ENCODE data around the gene STAG1. TPM values are rescaled to one million over a fixed set of nuclear protein-coding genes. Genes with fewer than 3 reads are reported as not detected.
A peak's percentile ranks its signal among the peaks of the same experiment; 100 is the strongest.

The STAG1 gene
- total RNA-seq, 2 donors from 2014 or later, result 26.8 to 29.8 TPM

DNA sequence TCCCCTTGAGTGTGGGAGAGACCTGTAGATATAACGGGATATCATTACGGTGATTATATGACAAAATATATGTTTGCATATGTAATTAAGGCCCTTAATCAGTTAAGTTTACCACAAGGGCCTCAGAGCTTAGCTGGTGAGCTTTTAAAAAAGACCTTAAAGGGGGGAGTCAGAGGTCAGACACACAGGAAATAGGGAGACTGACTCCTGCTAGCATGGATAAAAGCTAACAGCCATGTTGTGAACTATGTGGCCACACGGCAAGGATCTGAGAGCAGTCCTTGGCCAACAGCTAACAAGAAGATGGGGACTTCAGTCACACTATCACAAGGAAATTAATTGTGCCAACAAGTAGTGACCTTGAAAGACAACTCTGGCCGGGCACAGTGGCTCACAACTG, 3.1 kb downstream of the STAG1 start:
- H3K27ac Mint-ChIP-seq, result peak overlapping the region; percentile 78
- H3K9me3 Mint-ChIP-seq, result no peaks in the 10 kb centered on the region
- Histone ChIP-seq H3K9ac (ENCODE audit: extremely low read depth, low read length, poor library complexity, severe bottlenecking) (no peak overlapping the region), H3K27me3 (ENCODE audit: control insufficient read depth, insufficient read depth, low read length, poor library complexity, severe bottlenecking) (no peaks in the 10 kb centered on the region), H3K4me3 (ENCODE audit: low read length) (no peak overlapping the region), H3K27ac (ENCODE audit: low read depth, low read length) (no peak overlapping the region), H3K36me3 (ENCODE audit: control insufficient read depth, insufficient read depth, low read length) (peaks cover 3% of the 10 kb centered on the region), H3K4me1 (ENCODE audit: control insufficient read depth, insufficient read depth, low read length) (peaks cover 8% of the 10 kb centered on the region), H3K9me3 (ENCODE audit: control insufficient read depth, low read length) (peaks cover 3% of the 10 kb centered on the region)
- WGBS, 2 experiments (ENCODE audit: insufficient coverage in 1 of 2, insufficient read length in 1 of 2), result 83 to 91% methylated on average over 2 to 4 of the region's 4 CpGs
- no peak for DNase-seq
- no peaks in the 10 kb centered on the region for H3K27me3 Mint-ChIP-seq (ENCODE audit: insufficient read depth)
- peaks cover 9% of the 10 kb centered on the region for H3K36me3 Mint-ChIP-seq (ENCODE audit: low read depth)
- peak overlapping the region; percentile 72 for H3K4me3 Mint-ChIP-seq
- TF ChIP-seq, protein P1, sequence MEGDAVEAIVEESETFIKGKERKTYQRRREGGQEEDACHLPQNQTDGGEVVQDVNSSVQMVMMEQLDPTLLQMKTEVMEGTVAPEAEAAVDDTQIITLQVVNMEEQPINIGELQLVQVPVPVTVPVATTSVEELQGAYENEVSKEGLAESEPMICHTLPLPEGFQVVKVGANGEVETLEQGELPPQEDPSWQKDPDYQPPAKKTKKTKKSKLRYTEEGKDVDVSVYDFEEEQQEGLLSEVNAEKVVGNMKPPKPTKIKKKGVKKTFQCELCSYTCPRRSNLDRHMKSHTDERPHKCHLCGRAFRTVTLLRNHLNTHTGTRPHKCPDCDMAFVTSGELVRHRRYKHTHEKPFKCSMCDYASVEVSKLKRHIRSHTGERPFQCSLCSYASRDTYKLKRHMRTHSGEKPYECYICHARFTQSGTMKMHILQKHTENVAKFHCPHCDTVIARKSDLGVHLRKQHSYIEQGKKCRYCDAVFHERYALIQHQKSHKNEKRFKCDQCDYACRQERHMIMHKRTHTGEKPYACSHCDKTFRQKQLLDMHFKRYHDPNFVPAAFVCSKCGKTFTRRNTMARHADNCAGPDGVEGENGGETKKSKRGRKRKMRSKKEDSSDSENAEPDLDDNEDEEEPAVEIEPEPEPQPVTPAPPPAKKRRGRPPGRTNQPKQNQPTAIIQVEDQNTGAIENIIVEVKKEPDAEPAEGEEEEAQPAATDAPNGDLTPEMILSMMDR (conservative IDR thresholded peaks at IDR 0.05), result no peak
- peaks cover 45% of the 10 kb centered on the region for H3K4me1 Mint-ChIP-seq

DNA sequence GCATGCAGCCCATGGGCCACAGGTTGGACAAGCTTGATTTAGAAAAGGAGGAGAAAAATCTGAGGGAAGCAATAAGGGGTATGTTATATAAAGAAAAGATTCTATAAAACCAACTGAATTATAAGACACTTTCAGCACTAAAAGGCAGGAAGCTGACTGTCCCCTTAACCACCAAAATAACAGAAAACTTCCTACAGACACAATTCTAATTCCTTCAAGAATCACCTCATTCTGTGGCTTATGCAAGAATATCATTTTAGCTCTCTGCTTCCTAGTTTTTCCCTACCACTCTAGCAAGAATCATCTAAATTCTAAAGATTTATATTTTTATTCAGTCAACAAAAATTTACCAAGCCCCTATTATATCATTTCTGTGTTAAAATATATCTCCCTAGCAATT, 6.3 kb downstream of the STAG1 start:
- Histone ChIP-seq H3K4me1 (ENCODE audit: control insufficient read depth, insufficient read depth, low read length) (peaks cover 8% of the 10 kb centered on the region), H3K27me3 (ENCODE audit: control insufficient read depth, insufficient read depth, low read length, poor library complexity, severe bottlenecking) (no peaks in the 10 kb centered on the region), H3K9ac (ENCODE audit: extremely low read depth, low read length, poor library complexity, severe bottlenecking) (no peak overlapping the region), H3K36me3 (ENCODE audit: control insufficient read depth, insufficient read depth, low read length) (peaks cover 7% of the 10 kb centered on the region), H3K9me3 (ENCODE audit: control insufficient read depth, low read length) (peaks cover 11% of the 10 kb centered on the region), H3K4me3 (ENCODE audit: low read length) (no peak overlapping the region), H3K27ac (ENCODE audit: low read depth, low read length) (no peak overlapping the region)
- H3K27me3 Mint-ChIP-seq (ENCODE audit: insufficient read depth), result no peaks in the 10 kb centered on the region
- TF ChIP-seq, protein P1 (conservative IDR thresholded peaks at IDR 0.05), result no peak
- H3K4me3 Mint-ChIP-seq, result no peak overlapping the region
- H3K36me3 Mint-ChIP-seq (ENCODE audit: low read depth), result peaks cover 15% of the 10 kb centered on the region
- DNase-seq, result no peak
- no peak overlapping the region for H3K27ac Mint-ChIP-seq
- peaks cover 36% of the 10 kb centered on the region for H3K4me1 Mint-ChIP-seq
- peaks cover 4% of the 10 kb centered on the region for H3K9me3 Mint-ChIP-seq

DNA sequence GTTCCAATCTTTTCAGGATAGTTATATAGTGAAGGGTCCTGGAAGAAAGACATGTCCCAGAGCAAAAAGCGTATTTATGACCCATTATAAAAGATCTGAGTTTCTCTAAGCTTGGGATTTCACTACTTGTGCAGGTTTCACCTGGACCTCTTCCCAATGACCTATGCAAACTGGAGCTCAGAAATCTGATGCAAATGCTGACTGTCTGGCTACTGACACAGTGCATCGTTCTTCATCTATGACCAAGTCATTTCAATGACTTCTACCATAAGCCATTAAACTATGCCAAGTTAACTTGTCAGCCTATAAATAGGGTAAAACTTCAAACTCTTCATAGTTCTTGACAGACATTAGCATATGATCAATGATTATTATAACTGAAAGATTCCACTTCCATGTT, 11.1 kb downstream of the STAG1 start:
- H3K36me3 Mint-ChIP-seq (ENCODE audit: low read depth), result peaks cover 20% of the 10 kb centered on the region
- Histone ChIP-seq H3K27me3 (ENCODE audit: control insufficient read depth, insufficient read depth, low read length, poor library complexity, severe bottlenecking) (no peaks in the 10 kb centered on the region), H3K4me3 (ENCODE audit: low read length) (no peak overlapping the region), H3K9me3 (ENCODE audit: control insufficient read depth, low read length) (peaks cover 11% of the 10 kb centered on the region), H3K36me3 (ENCODE audit: control insufficient read depth, insufficient read depth, low read length) (peaks cover 7% of the 10 kb centered on the region), H3K9ac (ENCODE audit: extremely low read depth, low read length, poor library complexity, severe bottlenecking) (no peak overlapping the region), H3K4me1 (ENCODE audit: control insufficient read depth, insufficient read depth, low read length) (no peaks in the 10 kb centered on the region), H3K27ac (ENCODE audit: low read depth, low read length) (no peak overlapping the region)
- H3K4me1 Mint-ChIP-seq, result peaks cover 20% of the 10 kb centered on the region
- no peaks in the 10 kb centered on the region for H3K27me3 Mint-ChIP-seq (ENCODE audit: insufficient read depth)
- 96 to 100% methylated on average over 2 of the region's 2 CpGs for WGBS, 2 experiments (ENCODE audit: insufficient coverage in 1 of 2, insufficient read length in 1 of 2)
- H3K9me3 Mint-ChIP-seq, result peaks cover 4% of the 10 kb centered on the region
- H3K4me3 Mint-ChIP-seq, result no peak overlapping the region
- TF ChIP-seq, protein P1 (conservative IDR thresholded peaks at IDR 0.05), result no peak
- no peak for DNase-seq
- no peak overlapping the region for H3K27ac Mint-ChIP-seq

Measured in endodermal cell (in vitro differentiated cells).